Activated T-helper 1 cell treated with anti-CD3 and anti-CD28 coated beads, Interleukin-12 subunit alpha, Interleukin-12 subunit beta, Interleukin-2, Interleukin-4 antibody, amounts not matched to agents 30 ng/mL and 10 ng/mL and 1 ng/mL, durations not matched to agents 14 hours and 24 hours and 36 hours (primary cell): ENCODE results near the gene ABCA13. TPM values are rescaled to one million over a fixed set of nuclear protein-coding genes. Genes with fewer than 3 reads are reported as not detected.

Source experiments
- DNase-seq: peaks from one replicate; pipeline ENCODE4 v3.0.0; 2021; ENCODE audit warnings: low spot score
- H3K27ac Mint-ChIP-seq: one replicate; pipeline ENCODE4 v1.8.0; 2021; ENCODE audit warnings: mild to moderate bottlenecking, mixed read lengths
- H3K27me3 Mint-ChIP-seq: one replicate; pipeline ENCODE4 v1.8.0; 2022; ENCODE audit warnings: mild to moderate bottlenecking, moderate library complexity, mixed read lengths; ENCODE audit not compliant: insufficient read depth
- H3K36me3 Mint-ChIP-seq: one replicate; pipeline ENCODE4 v1.8.0; 2021; ENCODE audit warnings: low read depth, mixed read lengths
- H3K4me1 Mint-ChIP-seq: one replicate; pipeline ENCODE4 v1.8.0; 2021; ENCODE audit warnings: low read depth, mixed read lengths
- H3K4me3 Mint-ChIP-seq: one replicate; pipeline ENCODE4 v1.8.0; 2021; ENCODE audit warnings: mild to moderate bottlenecking, moderate library complexity, mixed read lengths
- H3K9me3 Mint-ChIP-seq: one replicate; pipeline ENCODE4 v1.8.0; 2021; ENCODE audit warnings: mixed read lengths
- intact Hi-C: fragments of 100-400 bp; cut with micrococcal nuclease; formaldehyde crosslinking; loops from one replicate; pipeline ENCODE4 v1.15.1; 2024
- total RNA-seq: library from RNA; stranded (reverse); gene quantifications from 2 replicates; pipeline ENCODE4 v1.2.3, GENCODE V29; 2022

Gene ABCA13
- total RNA-seq, 1 donor from 2014 or later, result not detected

- Mint-ChIP-seq H3K4me1 (no peaks in the 10 kb centered on the region), H3K36me3 (no peaks in the 10 kb centered on the region), H3K9me3 (no peaks in the 10 kb centered on the region), H3K27me3 (peaks cover 27% of the 10 kb centered on the region), H3K4me3 (no peak overlapping the region), H3K27ac (no peak overlapping the region)
- intact Hi-C loops, result loop anchor here (1.0 kb wide), 2 partner anchors 45 to 210 kb away; no protein-coding TSS in a partner anchor
- DNase-seq, result peak; percentile 17
Measured at GRCh38 chr7:48154792-48155413, 16.4 kb upstream of the ABCA13 start.

- no peak for DNase-seq
- Mint-ChIP-seq H3K36me3 (no peaks in the 10 kb centered on the region), H3K27ac (no peak overlapping the region), H3K27me3 (peaks cover 20% of the 10 kb centered on the region), H3K4me1 (peaks cover 11% of the 10 kb centered on the region), H3K4me3 (no peak overlapping the region), H3K9me3 (no peaks in the 10 kb centered on the region)
- intact Hi-C loops, result no loop called here
Measured at GRCh38 chr7:48158404-48158803, 12.9 kb upstream of the ABCA13 start.

- no peak for DNase-seq
- intact Hi-C loops, result no loop called here
- Mint-ChIP-seq H3K9me3 (no peaks in the 10 kb centered on the region), H3K36me3 (no peaks in the 10 kb centered on the region), H3K4me3 (no peak overlapping the region), H3K4me1 (peaks cover 11% of the 10 kb centered on the region), H3K27me3 (peaks cover 16% of the 10 kb centered on the region), H3K27ac (no peak overlapping the region)
Measured at GRCh38 chr7:48161407-48162125, 9.7 kb upstream of the ABCA13 start.

DNA sequence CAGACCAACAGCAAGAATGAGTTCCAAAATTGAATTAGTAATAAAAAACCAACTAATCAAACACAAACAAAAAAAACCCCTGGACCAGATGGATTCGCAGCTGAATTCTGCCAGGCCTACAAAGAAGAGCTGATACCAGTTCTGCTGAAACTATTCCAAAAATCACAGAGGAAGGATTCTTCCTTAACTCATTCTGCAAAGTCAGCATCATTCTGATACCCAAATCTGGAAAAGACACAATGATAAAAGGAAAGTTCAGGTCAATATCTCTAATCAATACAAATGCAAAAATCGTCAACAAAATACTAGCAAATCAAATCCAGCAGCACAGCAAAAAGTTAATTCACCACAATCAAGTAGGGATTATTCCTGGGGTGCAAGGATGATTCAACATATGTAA lies 6.1 kb upstream of the ABCA13 start:
- Mint-ChIP-seq H3K27me3 (peaks cover 7% of the 10 kb centered on the region), H3K27ac (no peak overlapping the region), H3K4me3 (no peak overlapping the region), H3K4me1 (peaks cover 11% of the 10 kb centered on the region), H3K36me3 (no peaks in the 10 kb centered on the region), H3K9me3 (no peaks in the 10 kb centered on the region)
- intact Hi-C loops, result no loop called here
- no peak for DNase-seq

GRCh38 chr7:48168159-48168558 lies 3.1 kb upstream of the ABCA13 start:
- H3K4me3 Mint-ChIP-seq, result no peak overlapping the region
- H3K27me3 Mint-ChIP-seq, result peaks cover 11% of the 10 kb centered on the region
- H3K9me3 Mint-ChIP-seq, result no peaks in the 10 kb centered on the region
- H3K27ac Mint-ChIP-seq, result no peak overlapping the region
- intact Hi-C loops, result no loop called here
- no peaks in the 10 kb centered on the region for H3K36me3 Mint-ChIP-seq
- no peak for DNase-seq
- H3K4me1 Mint-ChIP-seq, result no peaks in the 10 kb centered on the region

GRCh38 chr7:48170506-48170905 lies 752 bp upstream of the ABCA13 start:
- H3K4me3 Mint-ChIP-seq, result no peak overlapping the region
- no peaks in the 10 kb centered on the region for H3K4me1 Mint-ChIP-seq
- no peak for DNase-seq
- intact Hi-C loops, result no loop called here
- H3K27me3 Mint-ChIP-seq, result peaks cover 8% of the 10 kb centered on the region
- no peak overlapping the region for H3K27ac Mint-ChIP-seq
- no peaks in the 10 kb centered on the region for H3K9me3 Mint-ChIP-seq
- H3K36me3 Mint-ChIP-seq, result no peaks in the 10 kb centered on the region

GRCh38 chr7:48173313-48173712 lies 2.1 kb downstream of the ABCA13 start:
- Mint-ChIP-seq H3K9me3 (no peaks in the 10 kb centered on the region), H3K36me3 (no peaks in the 10 kb centered on the region), H3K27me3 (peaks cover 16% of the 10 kb centered on the region), H3K27ac (no peak overlapping the region), H3K4me3 (no peak overlapping the region), H3K4me1 (no peaks in the 10 kb centered on the region)
- intact Hi-C loops, result no loop called here
- no peak for DNase-seq

- intact Hi-C loops, result no loop called here
- peaks cover 16% of the 10 kb centered on the region for H3K27me3 Mint-ChIP-seq
Measured at GRCh38 chr7:48173756-48174382, 2.6 kb downstream of the ABCA13 start.

GRCh38 chr7:48175019-48175418 lies 3.8 kb downstream of the ABCA13 start:
- H3K27ac Mint-ChIP-seq, result no peak overlapping the region
- peaks cover 16% of the 10 kb centered on the region for H3K27me3 Mint-ChIP-seq
- H3K4me3 Mint-ChIP-seq, result no peak overlapping the region
- H3K36me3 Mint-ChIP-seq, result no peaks in the 10 kb centered on the region
- H3K9me3 Mint-ChIP-seq, result no peaks in the 10 kb centered on the region
- no peaks in the 10 kb centered on the region for H3K4me1 Mint-ChIP-seq
- intact Hi-C loops, result no loop called here
- no peak for DNase-seq

More at GRCh38 chr7:48173756-48174382, 2.6 kb downstream of the ABCA13 start:
- H3K4me3 Mint-ChIP-seq, result no peak overlapping the region
- H3K36me3 Mint-ChIP-seq, result no peaks in the 10 kb centered on the region
- no peaks in the 10 kb centered on the region for H3K9me3 Mint-ChIP-seq
- no peak for DNase-seq
- H3K27ac Mint-ChIP-seq, result no peak overlapping the region
- no peaks in the 10 kb centered on the region for H3K4me1 Mint-ChIP-seq

DNA sequence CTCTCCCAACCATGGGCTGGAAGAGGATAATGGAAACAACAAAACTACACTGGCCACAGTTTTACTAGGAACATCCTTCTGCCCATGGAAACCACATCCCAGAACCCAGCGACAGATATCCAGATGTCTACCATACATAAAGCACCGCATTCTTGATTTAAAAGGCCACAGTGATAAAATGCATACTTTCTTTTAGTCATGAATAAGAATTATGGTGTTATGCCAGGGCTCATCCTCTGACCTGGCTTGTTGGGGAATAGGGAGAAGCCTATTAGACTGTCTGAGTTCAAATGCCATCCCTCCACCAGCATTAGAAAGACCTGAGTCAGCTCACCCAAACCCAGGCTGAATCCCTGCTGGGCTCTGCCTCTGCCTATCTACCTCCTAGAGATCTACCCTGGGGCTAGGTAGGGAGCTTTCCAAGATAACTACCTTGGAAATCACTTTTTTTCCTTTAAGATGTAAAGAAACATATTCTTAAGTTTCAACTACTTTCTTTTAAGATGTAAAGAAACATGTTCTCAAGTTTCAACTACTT lies 5.2 kb downstream of the ABCA13 start:
- intact Hi-C loops, result no loop called here
- Mint-ChIP-seq H3K27me3 (peaks cover 11% of the 10 kb centered on the region), H3K36me3 (no peaks in the 10 kb centered on the region), H3K4me3 (no peak overlapping the region), H3K4me1 (no peaks in the 10 kb centered on the region), H3K27ac (no peak overlapping the region), H3K9me3 (no peaks in the 10 kb centered on the region)
- no peak for DNase-seq

DNA sequence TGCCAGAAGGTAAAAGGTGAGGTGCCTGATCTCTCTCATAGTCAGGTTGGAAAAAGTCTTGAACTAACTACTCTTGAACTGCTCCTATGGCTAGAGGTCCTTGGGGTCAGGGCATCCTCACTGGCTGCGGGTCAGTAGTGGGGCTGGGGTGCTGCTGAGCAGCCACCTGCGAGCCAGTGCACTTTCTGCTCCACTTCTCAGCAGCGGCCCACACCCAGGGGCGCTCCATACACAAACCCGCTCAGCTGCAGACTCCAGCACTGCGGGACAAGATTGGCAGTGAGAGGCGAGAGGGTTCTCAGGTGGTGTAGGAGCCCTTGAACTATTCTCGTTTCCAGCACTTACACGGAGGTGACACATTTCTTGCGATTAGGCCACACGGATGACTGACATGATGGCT lies 6.0 kb downstream of the ABCA13 start:
- intact Hi-C loops, result no loop called here
- Mint-ChIP-seq H3K4me3 (no peak overlapping the region), H3K27ac (no peak overlapping the region), H3K4me1 (peaks cover 2% of the 10 kb centered on the region), H3K27me3 (peaks cover 11% of the 10 kb centered on the region), H3K9me3 (no peaks in the 10 kb centered on the region), H3K36me3 (no peaks in the 10 kb centered on the region)
- no peak for DNase-seq

- intact Hi-C loops, result loop anchor here (5.0 kb wide), 2 partner anchors 73 to 118 kb away; no protein-coding TSS in a partner anchor
- peaks cover 14% of the 10 kb centered on the region for H3K4me1 Mint-ChIP-seq
- H3K9me3 Mint-ChIP-seq, result no peaks in the 10 kb centered on the region
- H3K36me3 Mint-ChIP-seq, result no peaks in the 10 kb centered on the region
- no peak overlapping the region for H3K4me3 Mint-ChIP-seq
- no peak overlapping the region for H3K27ac Mint-ChIP-seq
- DNase-seq, result no peak
- peaks cover 7% of the 10 kb centered on the region for H3K27me3 Mint-ChIP-seq
Measured at GRCh38 chr7:48179496-48180030, 8.3 kb downstream of the ABCA13 start.

GRCh38 chr7:48180981-48181380 lies 9.7 kb downstream of the ABCA13 start:
- Mint-ChIP-seq H3K4me1 (peaks cover 14% of the 10 kb centered on the region), H3K4me3 (no peak overlapping the region), H3K36me3 (no peaks in the 10 kb centered on the region), H3K27me3 (peaks cover 8% of the 10 kb centered on the region), H3K27ac (no peak overlapping the region), H3K9me3 (no peaks in the 10 kb centered on the region)
- no peak for DNase-seq
- intact Hi-C loops, result loop anchor here (5.0 kb wide), 2 partner anchors 71 to 116 kb away; no protein-coding TSS in a partner anchor
